Panc1 (cell line): ENCODE results near the gene NPIPB12.
"Not testable (repeated sequence)": the region's sequence is repeated elsewhere in the genome, so short reads cannot be mapped to it uniquely, and the experiment has no call there.

ENCODE experiments used
- TF ChIP-seq, protein P1 (sequence below): fragments of 450-650 bp; IDR thresholded peaks from 2 replicates; pipeline ENCODE4 v1.5.1; 2017; ENCODE audit warnings: mild to moderate bottlenecking
- TF ChIP-seq, protein P2 (sequence below), 2 experiments: IDR thresholded peaks; 2 replicates each; pipeline ENCODE4 v1.6.1; 2011 to 2012; ENCODE audit warnings: low read depth in 2 of 2, control low read depth in 1 of 2, low read length in 1 of 2, mild to moderate bottlenecking in 1 of 2, moderate library complexity in 1 of 2; ENCODE audit not compliant: insufficient read depth in 1 of 2

GRCh38 chr16:29459706-29460646, 46.2 kb downstream of the NPIPB12 start, which contains the start of gene SULT1A4:
- TF ChIP-seq, protein P1, sequence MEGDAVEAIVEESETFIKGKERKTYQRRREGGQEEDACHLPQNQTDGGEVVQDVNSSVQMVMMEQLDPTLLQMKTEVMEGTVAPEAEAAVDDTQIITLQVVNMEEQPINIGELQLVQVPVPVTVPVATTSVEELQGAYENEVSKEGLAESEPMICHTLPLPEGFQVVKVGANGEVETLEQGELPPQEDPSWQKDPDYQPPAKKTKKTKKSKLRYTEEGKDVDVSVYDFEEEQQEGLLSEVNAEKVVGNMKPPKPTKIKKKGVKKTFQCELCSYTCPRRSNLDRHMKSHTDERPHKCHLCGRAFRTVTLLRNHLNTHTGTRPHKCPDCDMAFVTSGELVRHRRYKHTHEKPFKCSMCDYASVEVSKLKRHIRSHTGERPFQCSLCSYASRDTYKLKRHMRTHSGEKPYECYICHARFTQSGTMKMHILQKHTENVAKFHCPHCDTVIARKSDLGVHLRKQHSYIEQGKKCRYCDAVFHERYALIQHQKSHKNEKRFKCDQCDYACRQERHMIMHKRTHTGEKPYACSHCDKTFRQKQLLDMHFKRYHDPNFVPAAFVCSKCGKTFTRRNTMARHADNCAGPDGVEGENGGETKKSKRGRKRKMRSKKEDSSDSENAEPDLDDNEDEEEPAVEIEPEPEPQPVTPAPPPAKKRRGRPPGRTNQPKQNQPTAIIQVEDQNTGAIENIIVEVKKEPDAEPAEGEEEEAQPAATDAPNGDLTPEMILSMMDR = not testable (repeated sequence)
- TF ChIP-seq, protein P2, sequence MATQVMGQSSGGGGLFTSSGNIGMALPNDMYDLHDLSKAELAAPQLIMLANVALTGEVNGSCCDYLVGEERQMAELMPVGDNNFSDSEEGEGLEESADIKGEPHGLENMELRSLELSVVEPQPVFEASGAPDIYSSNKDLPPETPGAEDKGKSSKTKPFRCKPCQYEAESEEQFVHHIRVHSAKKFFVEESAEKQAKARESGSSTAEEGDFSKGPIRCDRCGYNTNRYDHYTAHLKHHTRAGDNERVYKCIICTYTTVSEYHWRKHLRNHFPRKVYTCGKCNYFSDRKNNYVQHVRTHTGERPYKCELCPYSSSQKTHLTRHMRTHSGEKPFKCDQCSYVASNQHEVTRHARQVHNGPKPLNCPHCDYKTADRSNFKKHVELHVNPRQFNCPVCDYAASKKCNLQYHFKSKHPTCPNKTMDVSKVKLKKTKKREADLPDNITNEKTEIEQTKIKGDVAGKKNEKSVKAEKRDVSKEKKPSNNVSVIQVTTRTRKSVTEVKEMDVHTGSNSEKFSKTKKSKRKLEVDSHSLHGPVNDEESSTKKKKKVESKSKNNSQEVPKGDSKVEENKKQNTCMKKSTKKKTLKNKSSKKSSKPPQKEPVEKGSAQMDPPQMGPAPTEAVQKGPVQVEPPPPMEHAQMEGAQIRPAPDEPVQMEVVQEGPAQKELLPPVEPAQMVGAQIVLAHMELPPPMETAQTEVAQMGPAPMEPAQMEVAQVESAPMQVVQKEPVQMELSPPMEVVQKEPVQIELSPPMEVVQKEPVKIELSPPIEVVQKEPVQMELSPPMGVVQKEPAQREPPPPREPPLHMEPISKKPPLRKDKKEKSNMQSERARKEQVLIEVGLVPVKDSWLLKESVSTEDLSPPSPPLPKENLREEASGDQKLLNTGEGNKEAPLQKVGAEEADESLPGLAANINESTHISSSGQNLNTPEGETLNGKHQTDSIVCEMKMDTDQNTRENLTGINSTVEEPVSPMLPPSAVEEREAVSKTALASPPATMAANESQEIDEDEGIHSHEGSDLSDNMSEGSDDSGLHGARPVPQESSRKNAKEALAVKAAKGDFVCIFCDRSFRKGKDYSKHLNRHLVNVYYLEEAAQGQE (IDR thresholded peaks at IDR 0.05; ENCODE audit: insufficient read depth in 1 of 2, low read depth in 2 of 2, low read length in 1 of 2) = not testable (repeated sequence)
